ENCODE measurements around the gene BEND2. TPM values are rescaled to one million over a fixed set of nuclear protein-coding genes. Genes with fewer than 3 reads are reported as not detected.
"Not testable (repeated sequence)": the region's sequence is repeated elsewhere in the genome, so short reads cannot be mapped to it uniquely, and the experiment has no call there.

The BEND2 gene
- total RNA-seq (ENCODE audit: unreplicated experiment): not detected
- long read RNA-seq: 0 reads

DNA sequence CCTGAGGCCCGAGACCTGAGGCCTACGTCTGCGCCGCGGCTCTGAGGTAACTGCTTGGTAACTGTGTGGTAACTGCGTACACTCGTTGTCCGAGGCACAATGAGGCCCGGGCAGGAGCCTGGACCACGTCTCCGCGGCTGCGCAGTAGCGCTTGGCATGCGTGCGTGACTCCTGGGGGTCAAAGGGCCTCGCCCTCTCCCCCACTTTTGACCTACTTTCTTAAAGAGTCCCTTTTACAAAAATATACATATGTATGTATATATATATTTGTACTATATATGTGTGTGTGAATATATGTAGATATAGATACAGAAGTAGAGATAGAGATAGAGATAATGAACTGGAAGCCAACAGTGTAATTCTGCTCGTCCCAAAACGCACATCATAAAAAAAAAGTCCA lies at the start of gene BEND2:
Gene BEND2, minus strand, starts transcription at position 101 of the 400 bp plus-strand sequence. CDS start 136 bp downstream, outside the sequence.
- DNase-seq: no peak
- Mint-ChIP-seq H3K36me3 (ENCODE audit: unreplicated experiment) (no peaks in the 10 kb centered on the region), H3K27me3 (ENCODE audit: unreplicated experiment) (no peaks in the 10 kb centered on the region), H3K9me3 (ENCODE audit: unreplicated experiment) (peaks cover 2% of the 10 kb centered on the region), H3K27ac (ENCODE audit: unreplicated experiment) (no peak within 1 kb of the TSS), H3K4me1 (ENCODE audit: low read depth, unreplicated experiment) (no peaks in the 10 kb centered on the region), H3K4me3 (ENCODE audit: unreplicated experiment) (no peak within 1 kb of the TSS)
- TF ChIP-seq, protein P1, sequence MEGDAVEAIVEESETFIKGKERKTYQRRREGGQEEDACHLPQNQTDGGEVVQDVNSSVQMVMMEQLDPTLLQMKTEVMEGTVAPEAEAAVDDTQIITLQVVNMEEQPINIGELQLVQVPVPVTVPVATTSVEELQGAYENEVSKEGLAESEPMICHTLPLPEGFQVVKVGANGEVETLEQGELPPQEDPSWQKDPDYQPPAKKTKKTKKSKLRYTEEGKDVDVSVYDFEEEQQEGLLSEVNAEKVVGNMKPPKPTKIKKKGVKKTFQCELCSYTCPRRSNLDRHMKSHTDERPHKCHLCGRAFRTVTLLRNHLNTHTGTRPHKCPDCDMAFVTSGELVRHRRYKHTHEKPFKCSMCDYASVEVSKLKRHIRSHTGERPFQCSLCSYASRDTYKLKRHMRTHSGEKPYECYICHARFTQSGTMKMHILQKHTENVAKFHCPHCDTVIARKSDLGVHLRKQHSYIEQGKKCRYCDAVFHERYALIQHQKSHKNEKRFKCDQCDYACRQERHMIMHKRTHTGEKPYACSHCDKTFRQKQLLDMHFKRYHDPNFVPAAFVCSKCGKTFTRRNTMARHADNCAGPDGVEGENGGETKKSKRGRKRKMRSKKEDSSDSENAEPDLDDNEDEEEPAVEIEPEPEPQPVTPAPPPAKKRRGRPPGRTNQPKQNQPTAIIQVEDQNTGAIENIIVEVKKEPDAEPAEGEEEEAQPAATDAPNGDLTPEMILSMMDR (IDR thresholded peaks at IDR 0.05; ENCODE audit: partially characterized antibody, unreplicated experiment): no peak

DNA sequence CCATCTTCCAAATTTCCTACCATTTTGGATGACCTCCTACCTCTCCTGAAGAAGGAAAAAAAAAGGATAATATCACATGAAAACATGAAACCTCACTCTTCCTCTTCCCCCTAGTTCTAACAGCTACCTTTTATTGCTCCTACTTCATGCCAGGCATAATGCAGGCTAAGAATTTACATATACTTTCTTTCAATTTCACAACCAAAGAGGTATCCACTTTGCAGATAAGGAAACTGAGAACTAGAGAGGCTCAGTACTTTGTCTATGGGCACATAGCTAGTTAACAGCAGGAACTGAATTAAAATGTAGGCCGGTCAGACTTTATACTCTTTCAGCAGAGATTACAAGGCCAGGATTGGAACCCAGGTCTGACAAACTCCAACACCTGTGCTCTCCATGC lies 34.4 kb upstream of the BEND2 start:
- no peaks in the 10 kb centered on the region for H3K4me1 Mint-ChIP-seq (ENCODE audit: low read depth, unreplicated experiment)
- H3K36me3 Mint-ChIP-seq (ENCODE audit: unreplicated experiment): no peaks in the 10 kb centered on the region
- DNase-seq: no peak
- H3K9me3 Mint-ChIP-seq (ENCODE audit: unreplicated experiment): no peaks in the 10 kb centered on the region
- no peak overlapping the region for H3K4me3 Mint-ChIP-seq (ENCODE audit: unreplicated experiment)
- TF ChIP-seq, protein P1 (IDR thresholded peaks at IDR 0.05; ENCODE audit: partially characterized antibody, unreplicated experiment): no peak
- H3K27ac Mint-ChIP-seq (ENCODE audit: unreplicated experiment): no peak overlapping the region
- H3K27me3 Mint-ChIP-seq (ENCODE audit: unreplicated experiment): no peaks in the 10 kb centered on the region

DNA sequence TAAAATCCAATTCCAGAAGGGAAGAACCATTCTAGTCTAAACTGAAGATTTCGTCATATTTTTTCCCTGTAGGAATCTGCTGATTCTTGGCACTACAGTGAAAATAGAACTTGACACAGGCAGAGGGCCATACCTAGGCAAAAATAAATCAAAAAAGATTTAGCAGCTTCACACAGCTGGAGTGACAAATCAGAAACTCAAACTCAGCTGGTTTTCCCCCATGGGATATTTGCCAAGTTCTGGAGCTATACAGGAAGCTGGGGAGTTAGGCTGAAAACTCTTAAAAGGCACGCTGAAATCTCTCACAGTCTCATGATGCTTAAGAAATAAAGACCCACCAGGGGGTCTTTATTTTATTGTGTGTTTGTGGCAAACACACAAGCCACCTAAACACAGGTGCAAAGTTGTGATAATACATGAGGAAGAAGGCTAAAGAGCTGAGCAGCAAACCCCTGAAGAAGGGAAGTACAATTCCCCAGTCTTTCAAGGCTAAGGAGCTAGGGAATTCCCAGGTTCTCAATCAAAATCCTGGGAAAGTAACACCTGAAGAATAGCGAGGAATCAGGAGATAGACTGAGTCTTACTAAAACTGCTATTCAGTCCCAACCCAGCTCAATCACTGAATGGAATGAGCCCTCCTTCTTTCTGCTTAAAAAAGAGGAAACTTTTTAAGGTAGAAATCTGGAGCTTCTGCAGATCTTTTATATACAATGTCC lies 32.1 kb upstream of the BEND2 start:
- H3K4me3 Mint-ChIP-seq (ENCODE audit: unreplicated experiment): no peak overlapping the region
- H3K27me3 Mint-ChIP-seq (ENCODE audit: unreplicated experiment): no peaks in the 10 kb centered on the region
- TF ChIP-seq, protein P1 (IDR thresholded peaks at IDR 0.05; ENCODE audit: partially characterized antibody, unreplicated experiment): no peak
- H3K27ac Mint-ChIP-seq (ENCODE audit: unreplicated experiment): no peak overlapping the region
- H3K4me1 Mint-ChIP-seq (ENCODE audit: low read depth, unreplicated experiment): no peaks in the 10 kb centered on the region
- H3K9me3 Mint-ChIP-seq (ENCODE audit: unreplicated experiment): no peaks in the 10 kb centered on the region
- H3K36me3 Mint-ChIP-seq (ENCODE audit: unreplicated experiment): no peaks in the 10 kb centered on the region
- DNase-seq: no peak

DNA sequence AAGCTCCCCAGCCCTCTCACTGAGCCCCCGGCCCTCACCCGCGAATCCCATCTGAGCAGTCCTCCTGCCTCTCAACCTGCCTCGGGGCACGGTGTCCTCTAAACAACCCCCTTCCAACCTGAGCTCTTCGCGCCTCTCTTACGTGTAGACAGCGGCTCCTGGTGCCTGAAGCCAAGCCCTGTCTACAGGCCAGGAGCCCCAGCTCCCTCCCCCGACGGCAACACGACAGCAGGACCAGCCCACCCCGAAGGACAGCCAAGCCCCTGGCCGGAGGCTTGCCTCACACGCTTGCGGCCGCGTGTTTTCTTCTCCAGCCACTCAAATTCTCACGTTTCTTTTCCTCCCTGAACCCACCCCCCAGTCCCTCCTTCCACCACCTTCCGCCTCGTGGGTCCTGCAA lies 9.0 kb upstream of the BEND2 start:
- not testable (repeated sequence) for H3K27me3 Mint-ChIP-seq (ENCODE audit: unreplicated experiment); H3K4me1 Mint-ChIP-seq (ENCODE audit: low read depth, unreplicated experiment); H3K27ac Mint-ChIP-seq (ENCODE audit: unreplicated experiment); DNase-seq; H3K36me3 Mint-ChIP-seq (ENCODE audit: unreplicated experiment); H3K4me3 Mint-ChIP-seq (ENCODE audit: unreplicated experiment); H3K9me3 Mint-ChIP-seq (ENCODE audit: unreplicated experiment)

DNA sequence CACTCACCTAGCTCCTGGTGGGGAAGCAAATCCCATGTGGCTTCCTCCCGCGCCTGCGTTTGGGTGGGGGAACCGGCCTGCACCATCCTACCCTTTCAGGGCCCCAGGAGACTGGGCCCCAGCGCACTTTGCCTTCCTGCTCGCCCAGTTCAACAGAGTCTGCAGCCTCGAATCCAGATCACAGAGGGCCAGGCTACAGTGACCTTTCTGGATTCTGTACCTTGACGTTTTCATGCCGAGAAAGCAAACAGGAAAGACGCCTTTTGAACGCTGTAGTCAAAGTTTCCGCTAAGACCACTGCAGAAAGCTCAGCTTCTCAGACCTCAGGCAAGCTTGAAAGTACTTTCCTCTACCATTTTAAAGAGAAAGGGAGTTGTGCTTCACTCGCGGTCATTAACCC lies 7.4 kb upstream of the BEND2 start:
- DNase-seq: no peak
- TF ChIP-seq, protein P1 (IDR thresholded peaks at IDR 0.05; ENCODE audit: partially characterized antibody, unreplicated experiment): no peak
- H3K27ac Mint-ChIP-seq (ENCODE audit: unreplicated experiment): no peak overlapping the region
- peaks cover 2% of the 10 kb centered on the region for H3K9me3 Mint-ChIP-seq (ENCODE audit: unreplicated experiment)
- no peak overlapping the region for H3K4me3 Mint-ChIP-seq (ENCODE audit: unreplicated experiment)
- no peaks in the 10 kb centered on the region for H3K27me3 Mint-ChIP-seq (ENCODE audit: unreplicated experiment)
- no peaks in the 10 kb centered on the region for H3K4me1 Mint-ChIP-seq (ENCODE audit: low read depth, unreplicated experiment)
- H3K36me3 Mint-ChIP-seq (ENCODE audit: unreplicated experiment): no peaks in the 10 kb centered on the region

Measured in glutamatergic neuron (in vitro differentiated cells).